Left forelimb (tissue), 1 donor: ENCODE measurements around the gene PANK4.
A peak's percentile ranks its signal among the peaks of the same experiment; 100 is the strongest.

Experiments used
- DNase-seq: peaks from one replicate; pipeline ENCODE4 v3.0.0-alpha.2; 2018; ENCODE audit warnings: low spot score

Gene PANK4

DNA sequence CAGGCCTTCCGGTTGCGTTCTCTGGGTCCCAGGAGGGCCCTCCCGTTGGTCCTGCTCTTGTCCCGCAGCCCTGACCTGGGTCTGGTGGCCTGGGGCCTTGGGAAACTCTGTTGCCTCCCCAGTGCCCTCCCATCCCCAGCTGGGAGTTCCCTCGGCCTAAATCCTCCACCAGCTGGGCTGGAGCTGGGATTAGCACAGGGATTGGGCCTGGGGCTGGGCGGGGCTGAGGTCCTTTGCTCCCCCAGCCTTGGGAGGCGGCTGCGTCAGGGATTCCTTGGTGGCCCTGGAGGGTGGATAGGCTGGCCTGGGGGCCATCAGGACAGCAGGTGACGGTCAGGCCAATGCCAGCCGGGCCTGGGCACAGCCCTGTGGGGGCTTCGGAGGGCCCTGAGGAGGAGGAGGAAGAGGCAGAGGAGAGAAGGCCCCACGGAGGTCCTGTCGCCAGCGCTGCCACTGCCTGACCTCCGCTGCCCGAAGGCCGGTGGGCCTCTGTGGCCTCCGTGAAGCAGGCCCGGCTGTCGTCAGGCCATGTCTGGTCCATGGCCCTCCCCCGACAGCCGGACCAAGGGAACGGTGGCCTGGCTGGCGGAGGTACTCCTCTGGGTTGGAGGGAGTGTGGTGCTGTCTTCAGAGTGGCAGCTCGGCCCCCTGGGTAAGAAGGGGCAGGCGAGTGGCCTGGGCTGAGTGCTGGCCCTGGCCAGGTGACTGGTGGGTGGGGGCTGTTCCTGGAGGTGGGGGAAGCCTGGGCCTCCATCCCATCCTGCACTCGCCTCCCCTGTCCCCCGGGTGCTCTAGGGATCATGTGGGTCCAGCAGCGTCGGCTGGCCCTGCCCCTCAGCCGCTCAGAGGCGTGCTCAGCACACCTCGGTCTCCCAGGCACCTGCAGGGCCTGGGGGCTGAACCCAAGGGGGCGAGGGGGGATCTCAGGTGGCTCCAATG, 50.1 kb downstream of the PANK4 start, which contains the start of gene PLCH2:
Gene PLCH2, plus strand, starts transcription at position 229 of the 939 bp plus-strand sequence. Its CDS starts 300 bp downstream, at position 529.
- no peak for DNase-seq

DNA sequence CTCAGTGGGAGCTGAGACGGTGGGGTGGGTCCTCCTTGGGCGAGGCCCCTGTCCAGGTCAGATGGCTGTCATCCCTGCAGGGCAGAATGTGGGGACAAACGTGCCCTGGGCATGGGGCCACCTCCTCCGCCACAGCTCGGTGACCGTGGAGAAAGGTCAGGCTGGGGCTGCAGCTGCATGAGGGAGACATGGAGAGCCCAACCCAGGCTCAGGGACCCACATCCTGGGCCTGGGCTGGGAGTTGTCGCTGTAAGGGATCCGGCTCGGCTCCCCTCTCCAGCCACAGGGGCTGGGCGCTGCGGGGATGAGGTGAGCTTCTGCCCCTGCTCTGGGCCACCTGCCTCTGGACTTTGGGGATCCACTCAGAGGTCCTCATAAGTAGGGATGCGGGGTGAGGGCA, 50.8 kb downstream of the PANK4 start:
- DNase-seq: no peak

GRCh38 chr1:2474933-2475371, 51.4 kb downstream of the PANK4 start:
- DNase-seq: no peak

GRCh38 chr1:2474104-2474844, 52.1 kb downstream of the PANK4 start:
- DNase-seq: no peak

DNA sequence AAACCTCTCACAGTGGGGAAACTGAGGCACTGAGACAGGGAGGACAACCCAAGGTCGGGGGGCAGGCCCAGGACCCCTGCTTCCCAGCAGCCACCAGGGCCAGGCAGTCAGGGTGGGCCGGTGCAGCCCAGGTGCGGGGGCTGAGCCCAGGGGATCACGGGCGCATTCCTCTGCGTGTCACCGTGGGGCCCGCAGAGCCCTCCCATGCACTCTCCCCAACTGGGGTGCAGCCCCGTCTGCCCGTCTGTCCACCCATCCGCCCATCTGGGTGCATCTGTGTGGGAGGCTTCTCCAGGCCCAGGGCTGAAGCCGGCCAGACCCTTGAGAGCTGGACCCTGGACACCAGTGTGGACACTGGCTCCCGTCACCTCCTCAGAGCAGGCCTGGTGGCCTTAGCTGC, 53.2 kb downstream of the PANK4 start:
- DNase-seq: no peak

GRCh38 chr1:2472561-2473177, 53.7 kb downstream of the PANK4 start:
- no peak for DNase-seq

GRCh38 chr1:2472109-2472508, 54.3 kb downstream of the PANK4 start:
- DNase-seq: no peak

- DNase-seq: no peak
Observed at GRCh38 chr1:2471587-2472001, 54.8 kb downstream of the PANK4 start.

- no peak for DNase-seq
Observed at GRCh38 chr1:2471159-2471471, 55.3 kb downstream of the PANK4 start.

- DNase-seq: no peak
Observed at GRCh38 chr1:2470290-2471158, 55.9 kb downstream of the PANK4 start.

GRCh38 chr1:2469103-2469940, 57.1 kb downstream of the PANK4 start:
- DNase-seq: no peak

DNA sequence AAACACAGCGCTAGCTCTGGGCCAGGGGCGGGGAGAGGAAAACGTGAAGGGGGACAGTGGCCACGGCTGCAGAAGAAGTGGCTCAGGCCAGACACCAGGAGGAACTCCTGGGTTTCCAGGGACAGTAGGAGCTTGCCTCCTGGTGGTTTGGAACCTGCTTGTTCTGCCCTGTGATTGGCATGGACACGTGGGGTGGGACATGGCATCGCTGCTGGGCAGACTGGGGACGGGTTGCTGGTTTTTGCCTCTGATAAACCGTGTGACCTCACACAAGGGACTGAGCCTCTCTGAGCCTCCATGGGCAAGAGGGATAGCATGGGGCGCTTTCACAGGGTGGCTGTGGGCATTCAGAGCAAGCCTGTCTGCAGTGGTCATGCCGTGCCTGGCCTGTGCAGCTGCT, 57.9 kb downstream of the PANK4 start:
- DNase-seq: no peak

DNA sequence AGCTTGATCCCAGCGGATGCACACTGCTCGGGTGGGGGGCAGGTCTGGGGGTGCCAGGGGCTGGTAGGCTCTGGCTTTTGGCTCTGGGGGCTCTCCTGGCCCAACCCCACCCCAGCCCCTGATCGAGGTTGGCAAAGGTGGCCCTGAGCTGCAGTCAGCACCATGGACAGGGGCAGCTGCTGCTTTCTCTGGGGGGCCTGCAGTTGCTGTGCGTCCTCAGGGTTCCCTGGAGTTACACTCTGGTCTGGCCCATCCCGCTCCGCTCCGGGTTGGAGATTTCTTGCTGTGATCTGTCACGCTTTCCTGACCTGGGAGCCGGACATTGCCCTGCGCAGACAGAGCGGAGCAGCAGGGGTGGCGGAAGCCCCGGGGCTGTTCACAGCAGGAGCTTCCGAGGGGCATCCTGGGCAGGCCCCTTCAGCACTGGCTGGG, 58.3 kb downstream of the PANK4 start:
- DNase-seq: peak; percentile 74

- DNase-seq: no peak
Observed at GRCh38 chr1:2466958-2467554, 59.3 kb downstream of the PANK4 start.

DNA sequence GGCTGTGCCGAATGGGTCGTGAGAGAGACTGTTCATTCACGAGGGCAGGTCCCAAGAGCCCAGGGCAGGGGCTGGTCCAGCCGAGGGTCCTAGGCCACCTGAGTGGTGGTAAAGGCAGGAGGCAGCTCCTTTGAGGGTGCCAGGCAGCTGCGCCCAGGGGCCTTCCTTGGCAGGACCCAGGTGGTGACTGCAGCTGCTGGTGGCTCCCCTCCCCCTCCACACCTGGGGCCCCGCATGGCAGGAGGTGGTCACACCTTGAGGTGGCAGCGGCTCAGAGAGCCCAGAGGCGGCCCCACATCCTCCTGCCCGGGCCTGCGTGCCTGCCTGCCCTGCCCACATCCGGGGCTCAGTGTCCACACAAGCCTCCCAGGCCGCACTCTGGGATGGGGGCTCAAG, 60.1 kb downstream of the PANK4 start:
- DNase-seq: no peak

GRCh38 chr1:2465371-2466269, 60.8 kb downstream of the PANK4 start:
- no peak for DNase-seq

- no peak for DNase-seq
Observed at GRCh38 chr1:2463396-2463795, 63.0 kb downstream of the PANK4 start.

DNA sequence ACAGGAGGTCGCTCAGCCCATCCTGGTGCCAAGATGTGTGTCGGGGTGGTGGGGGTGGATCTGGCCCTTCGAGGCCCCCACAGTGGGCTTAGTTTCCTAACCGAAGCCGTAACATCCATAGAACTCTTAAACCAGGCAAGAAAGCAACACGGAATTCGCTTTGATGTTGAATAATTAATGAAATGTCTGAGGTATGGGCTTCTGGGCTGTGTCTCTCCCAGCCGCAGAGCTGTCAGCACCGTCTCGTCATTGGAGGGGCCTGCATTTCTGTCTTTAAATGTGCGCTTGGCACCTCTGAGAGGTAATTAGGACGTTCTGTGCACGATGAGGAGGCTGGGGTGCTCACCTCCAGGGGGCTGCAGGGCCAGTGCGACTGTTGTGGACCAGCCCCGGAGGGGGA, 63.6 kb downstream of the PANK4 start:
- no peak for DNase-seq
